ENCODE measurements around the gene HPX.

Gene HPX

DNA sequence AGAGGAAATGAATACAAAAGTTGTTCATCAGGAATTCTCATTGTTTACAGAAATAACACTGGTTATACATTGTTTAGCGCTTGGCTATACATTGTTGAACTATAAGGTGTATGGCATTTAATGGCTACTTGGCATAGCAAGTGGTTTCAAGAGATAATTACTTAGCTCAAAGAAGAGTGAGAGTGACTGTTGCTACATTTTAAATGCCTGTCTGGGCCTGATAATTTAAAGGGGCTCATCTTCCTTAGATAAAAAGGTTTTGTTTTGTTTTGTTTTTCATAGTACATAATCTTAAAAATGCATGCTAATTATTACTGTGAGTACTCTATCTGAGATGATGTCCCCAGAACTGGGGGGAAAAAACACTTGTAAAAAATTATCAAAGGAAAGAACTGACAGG is 52.0 kb downstream of the HPX start:
- DNase-seq = no peak

DNA sequence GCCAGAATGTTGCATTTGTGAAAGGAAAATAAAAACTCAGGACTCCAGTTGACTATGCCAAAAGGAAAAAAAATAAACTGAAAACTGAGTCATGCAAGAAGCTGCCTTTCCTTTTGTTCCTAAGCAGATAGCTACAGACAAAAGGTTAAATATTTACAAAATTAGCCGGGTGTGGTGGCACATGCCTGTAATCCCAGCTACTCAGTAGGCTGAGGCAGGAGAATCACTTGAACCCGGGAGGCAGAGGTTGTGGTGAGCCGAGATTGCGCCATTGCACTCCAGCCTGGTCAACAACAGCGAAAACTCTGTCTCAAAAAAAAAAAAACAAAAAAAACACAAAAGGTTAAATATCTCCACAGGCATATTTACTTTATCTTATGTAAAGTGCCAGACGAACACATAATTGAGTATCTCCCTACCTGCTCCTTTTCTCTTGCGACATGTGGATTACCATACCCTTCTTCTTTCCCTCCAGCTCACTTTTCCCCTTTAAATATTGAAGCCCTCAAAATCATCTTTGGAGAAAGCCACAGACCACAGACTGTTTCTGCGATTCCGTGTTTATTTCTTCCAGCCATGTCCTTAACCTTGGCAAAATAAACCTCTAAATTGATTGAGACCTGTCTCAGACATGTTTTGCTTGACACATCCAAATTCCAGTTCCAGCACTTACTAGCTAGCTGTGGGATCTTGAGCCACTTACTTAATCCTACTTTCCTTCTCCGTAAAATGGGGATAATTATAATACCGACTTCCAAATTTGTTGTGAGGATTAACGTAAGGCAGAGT is 52.8 kb downstream of the HPX start:
- DNase-seq = no peak

DNA sequence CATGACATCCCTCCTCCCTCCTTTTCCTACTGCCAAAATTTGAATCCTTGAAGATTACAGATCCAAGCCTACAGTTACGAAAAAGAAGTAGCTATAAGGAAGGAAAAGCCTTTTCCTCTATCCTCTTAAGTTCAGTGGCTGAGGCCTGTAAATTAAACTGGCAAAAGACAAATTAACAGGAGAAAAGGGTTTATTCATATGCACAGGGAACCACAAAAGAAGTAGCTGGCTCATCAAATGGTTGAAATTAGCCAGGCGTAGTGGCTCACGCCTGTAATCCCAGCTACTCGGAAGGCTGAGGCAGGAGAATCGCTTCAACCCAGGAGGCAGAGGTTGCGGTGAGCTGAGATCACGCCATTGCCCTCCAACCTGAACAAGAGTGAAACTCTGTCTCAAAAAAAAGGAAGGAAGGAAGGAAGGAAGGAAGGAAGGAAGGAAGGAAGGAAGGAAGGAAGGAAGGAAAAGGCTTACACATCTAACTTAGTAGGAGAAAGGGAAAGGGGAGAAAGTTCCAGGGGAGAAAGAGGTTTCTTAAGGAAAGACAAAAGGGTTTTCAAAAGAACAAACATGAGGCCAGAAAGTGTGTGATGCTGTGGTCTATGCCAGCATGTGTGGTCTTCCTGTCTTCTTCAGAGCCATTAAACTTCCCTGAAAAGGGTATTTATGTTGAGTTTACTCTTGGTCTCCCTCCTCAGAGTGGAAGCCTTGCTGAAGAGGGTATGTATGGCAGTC is 55.6 kb downstream of the HPX start:
- DNase-seq = no peak

Data from activated CD4-positive, alpha-beta T cell treated with anti-CD3 and anti-CD28 coated beads, Interleukin-10, Interleukin-2, amounts not matched to agents 100 ng/mL and 50 ng/mL, durations not matched to agents 16 hours and 8 hours (primary cell).